ENCODE measurements around the gene UNKL. TPM values are rescaled to one million over a fixed set of nuclear protein-coding genes. Genes with fewer than 3 reads are reported as not detected.

Gene UNKL
- total RNA-seq, 2 donors from 2014 or later = 22.1 to 42.8 TPM

- Histone ChIP-seq H3K4me3 (no peak overlapping the region), H3K36me3 (peaks cover 35% of the 10 kb centered on the region), H3K27me3 (replicated peaks; ENCODE audit: insufficient read depth) (no peaks in the 10 kb centered on the region), H3K9me3 (no peaks in the 10 kb centered on the region), H3K4me1 (ENCODE audit: control insufficient read depth in 1 of 2, low read depth in 2 of 2) (peaks cover 5 to 9% of the 10 kb centered on the region in 2 donors), H3K27ac (no peak overlapping the region)
- DNase-seq (ENCODE audit: low spot score) (no peak), ATAC-seq (ENCODE audit: insufficient number of reproducible peaks, low FRiP score, low read depth) (no peak)
- TF ChIP-seq, protein P1, sequence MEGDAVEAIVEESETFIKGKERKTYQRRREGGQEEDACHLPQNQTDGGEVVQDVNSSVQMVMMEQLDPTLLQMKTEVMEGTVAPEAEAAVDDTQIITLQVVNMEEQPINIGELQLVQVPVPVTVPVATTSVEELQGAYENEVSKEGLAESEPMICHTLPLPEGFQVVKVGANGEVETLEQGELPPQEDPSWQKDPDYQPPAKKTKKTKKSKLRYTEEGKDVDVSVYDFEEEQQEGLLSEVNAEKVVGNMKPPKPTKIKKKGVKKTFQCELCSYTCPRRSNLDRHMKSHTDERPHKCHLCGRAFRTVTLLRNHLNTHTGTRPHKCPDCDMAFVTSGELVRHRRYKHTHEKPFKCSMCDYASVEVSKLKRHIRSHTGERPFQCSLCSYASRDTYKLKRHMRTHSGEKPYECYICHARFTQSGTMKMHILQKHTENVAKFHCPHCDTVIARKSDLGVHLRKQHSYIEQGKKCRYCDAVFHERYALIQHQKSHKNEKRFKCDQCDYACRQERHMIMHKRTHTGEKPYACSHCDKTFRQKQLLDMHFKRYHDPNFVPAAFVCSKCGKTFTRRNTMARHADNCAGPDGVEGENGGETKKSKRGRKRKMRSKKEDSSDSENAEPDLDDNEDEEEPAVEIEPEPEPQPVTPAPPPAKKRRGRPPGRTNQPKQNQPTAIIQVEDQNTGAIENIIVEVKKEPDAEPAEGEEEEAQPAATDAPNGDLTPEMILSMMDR (IDR thresholded peaks at IDR 0.05) = no peak
Observed at GRCh38 chr16:1403733-1404132, 10.8 kb downstream of the UNKL start.

DNA sequence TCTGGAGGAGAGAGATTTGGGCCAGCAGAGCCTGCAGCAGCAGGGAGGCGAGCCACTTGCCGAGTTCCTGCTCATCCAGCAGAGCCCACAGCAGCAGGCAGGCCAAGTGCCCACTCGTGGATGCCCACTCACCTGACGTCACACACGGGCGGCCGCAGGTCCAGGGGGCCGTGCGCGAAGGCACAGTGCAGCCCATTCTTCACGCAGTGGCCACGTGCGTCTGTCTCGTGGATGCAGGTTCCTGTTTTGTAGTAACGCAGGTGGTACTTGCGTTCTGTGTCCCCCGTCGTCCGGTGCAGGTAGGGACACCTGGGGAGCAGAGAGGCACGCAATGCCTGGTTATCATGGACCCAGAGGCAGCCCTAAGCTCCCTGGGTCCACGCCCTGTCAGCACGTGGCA lies 11.5 kb downstream of the UNKL start:
- Histone ChIP-seq H3K4me1 (ENCODE audit: control insufficient read depth in 1 of 2, low read depth in 2 of 2) (peaks cover 0 to 4% of the 10 kb centered on the region in 2 donors), H3K4me3 (no peak overlapping the region), H3K9me3 (no peaks in the 10 kb centered on the region), H3K27me3 (replicated peaks; ENCODE audit: insufficient read depth) (no peaks in the 10 kb centered on the region), H3K27ac (no peak overlapping the region), H3K36me3 (peaks cover 40% of the 10 kb centered on the region)
- ATAC-seq (ENCODE audit: insufficient number of reproducible peaks, low FRiP score, low read depth) (no peak), DNase-seq (ENCODE audit: low spot score) (no peak)
- TF ChIP-seq, protein P1 (IDR thresholded peaks at IDR 0.05) = no peak

DNA sequence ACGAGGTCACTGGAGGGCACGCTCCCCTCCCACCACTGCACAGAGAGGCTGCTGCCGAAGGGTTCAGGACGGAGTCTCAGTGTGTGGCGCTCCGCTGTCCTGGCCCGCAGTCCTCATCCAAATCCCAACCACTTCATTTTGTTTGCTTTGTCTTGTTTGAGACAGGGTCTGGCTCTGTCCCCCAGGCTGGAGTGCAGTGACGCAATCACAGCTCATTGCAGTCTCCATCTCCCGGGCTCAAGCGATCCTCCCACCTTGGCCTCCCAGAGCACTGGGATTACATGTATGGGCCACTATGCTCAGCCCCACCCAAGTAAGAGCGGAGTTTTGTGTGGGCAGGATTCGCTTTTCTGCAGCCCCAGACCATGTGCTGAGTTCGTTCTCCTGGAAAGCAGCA lies 12.7 kb downstream of the UNKL start:
- Histone ChIP-seq H3K4me3 (no peak overlapping the region), H3K36me3 (peaks cover 40% of the 10 kb centered on the region), H3K4me1 (ENCODE audit: control insufficient read depth in 1 of 2, low read depth in 2 of 2) (no peaks in the 10 kb centered on the region), H3K27me3 (replicated peaks; ENCODE audit: insufficient read depth) (no peaks in the 10 kb centered on the region), H3K27ac (no peak overlapping the region), H3K9me3 (no peaks in the 10 kb centered on the region)
- TF ChIP-seq, protein P1 (IDR thresholded peaks at IDR 0.05) = no peak
- DNase-seq (ENCODE audit: low spot score) (no peak), ATAC-seq (ENCODE audit: insufficient number of reproducible peaks, low FRiP score, low read depth) (no peak)

DNA sequence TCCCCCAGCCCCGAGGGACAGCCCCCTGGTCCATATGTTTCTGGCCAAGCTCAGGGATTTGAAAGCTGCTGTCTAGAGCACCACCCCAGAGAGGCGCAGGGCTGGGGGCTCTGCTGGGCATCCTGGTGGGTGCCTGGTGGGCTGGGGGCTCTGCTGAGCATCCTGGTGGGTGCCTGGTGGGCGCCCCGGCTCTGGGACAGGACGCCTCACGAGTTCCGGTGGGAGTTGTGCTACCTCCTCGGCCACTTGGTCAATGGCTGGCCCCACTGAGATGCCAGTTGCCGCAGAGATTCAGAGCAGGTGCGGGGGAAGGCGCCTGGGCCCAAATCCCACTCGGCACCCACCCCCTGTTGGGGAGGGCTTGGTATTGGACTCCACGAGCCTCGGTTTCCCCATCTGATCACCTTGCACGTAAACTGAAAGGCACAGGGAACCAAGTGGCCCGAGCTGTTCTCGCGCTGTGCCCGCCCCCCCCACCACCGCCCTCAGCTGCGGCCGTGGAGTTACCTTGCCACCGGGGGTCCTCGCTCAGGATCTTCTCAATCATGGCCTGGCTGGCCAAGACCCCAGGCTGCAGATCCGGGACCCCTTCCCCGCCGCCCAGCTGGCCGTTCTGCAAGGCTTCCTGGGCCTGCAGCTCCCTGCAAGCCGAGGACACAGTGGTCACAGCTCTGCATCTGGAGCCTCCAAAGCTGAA lies 13.3 kb downstream of the UNKL start:
- no peak overlapping the region for H3K4me3 ChIP-seq
- peaks cover 42% of the 10 kb centered on the region for H3K36me3 ChIP-seq
- DNase-seq (ENCODE audit: low spot score) = no peak
- H3K4me1 ChIP-seq (ENCODE audit: control insufficient read depth in 1 of 2, low read depth in 2 of 2) = no peaks in the 10 kb centered on the region
- H3K9me3 ChIP-seq = no peaks in the 10 kb centered on the region
- no peak for ATAC-seq (ENCODE audit: insufficient number of reproducible peaks, low FRiP score, low read depth)
- no peaks in the 10 kb centered on the region for H3K27me3 ChIP-seq (replicated peaks; ENCODE audit: insufficient read depth)
- H3K27ac ChIP-seq = no peak overlapping the region
- TF ChIP-seq, protein P1 (IDR thresholded peaks at IDR 0.05) = no peak

- Histone ChIP-seq H3K36me3 (peaks cover 54% of the 10 kb centered on the region), H3K4me3 (no peak overlapping the region), H3K9me3 (no peaks in the 10 kb centered on the region), H3K4me1 (ENCODE audit: control insufficient read depth in 1 of 2, low read depth in 2 of 2) (no peaks in the 10 kb centered on the region), H3K27ac (no peak overlapping the region), H3K27me3 (replicated peaks; ENCODE audit: insufficient read depth) (no peaks in the 10 kb centered on the region)
- DNase-seq (ENCODE audit: low spot score) (no peak), ATAC-seq (ENCODE audit: insufficient number of reproducible peaks, low FRiP score, low read depth) (no peak)
- TF ChIP-seq, protein P1 (IDR thresholded peaks at IDR 0.05) = no peak
Observed at GRCh38 chr16:1398826-1399581, 15.5 kb downstream of the UNKL start.

All from thoracic aorta (tissue), 2 donors.